WTC11 (cell line): ENCODE data around the gene MIOX.

Experiments used
- CBFB ChIP-seq: sonication (generic); formaldehyde crosslinking; IDR thresholded peaks from 2 replicates; pipeline ENCODE4 v1.8.1; 2022; ENCODE audit warnings: mild to moderate bottlenecking, low read depth, missing genetic modification reagents
- CREM ChIP-seq: sonication (generic); formaldehyde crosslinking; IDR thresholded peaks from 2 replicates; pipeline ENCODE4 v1.8.1; 2022; ENCODE audit warnings: mild to moderate bottlenecking, missing genetic modification reagents, moderate library complexity
- CTCF ChIP-seq: fragments of 200-600 bp; IDR thresholded peaks from 2 replicates; pipeline ENCODE4 v1.8.0; 2022; ENCODE audit warnings: antibody characterized with exemption
- ETV6 ChIP-seq: sonication (generic); formaldehyde crosslinking; IDR thresholded peaks from 2 replicates; pipeline ENCODE4 v1.8.1; 2022; ENCODE audit warnings: mild to moderate bottlenecking, missing genetic modification reagents
- FOXK1 ChIP-seq: sonication (generic); formaldehyde crosslinking; IDR thresholded peaks from 2 replicates; pipeline ENCODE4 v1.8.0; 2022; ENCODE audit warnings: mild to moderate bottlenecking, moderate library complexity, missing genetic modification reagents
- MAX ChIP-seq: sonication (generic); formaldehyde crosslinking; IDR thresholded peaks from 2 replicates; pipeline ENCODE4 v1.8.0; 2022; ENCODE audit warnings: mild to moderate bottlenecking, missing genetic modification reagents
- NFE2L1 ChIP-seq: sonication (generic); formaldehyde crosslinking; IDR thresholded peaks from 2 replicates; pipeline ENCODE4 v1.8.1; 2023; ENCODE audit warnings: missing genetic modification reagents
- NR3C1 ChIP-seq: sonication (generic); formaldehyde crosslinking; conservative IDR thresholded peaks from 2 replicates; pipeline ENCODE4 v1.8.1; 2023; ENCODE audit warnings: low read depth, mild to moderate bottlenecking, missing genetic modification reagents
- SMAD3 ChIP-seq: sonication (generic); formaldehyde crosslinking; IDR thresholded peaks from 2 replicates; pipeline ENCODE4 v1.8.0; 2022; ENCODE audit warnings: missing genetic modification reagents, mild to moderate bottlenecking, borderline replicate concordance
- TCF7 ChIP-seq: sonication (generic); formaldehyde crosslinking; IDR thresholded peaks from 2 replicates; pipeline ENCODE4 v1.8.0; 2022; ENCODE audit warnings: mild to moderate bottlenecking, low read depth, missing genetic modification reagents, moderate library complexity
- TF ChIP-seq, protein P1 (sequence below): sonication (generic); formaldehyde crosslinking; IDR thresholded peaks from 2 replicates; pipeline ENCODE4 v1.8.1; 2023; ENCODE audit warnings: mild to moderate bottlenecking, moderate library complexity, missing genetic modification reagents
- TF ChIP-seq, protein P2 (sequence below): sonication (generic); formaldehyde crosslinking; IDR thresholded peaks from 2 replicates; pipeline ENCODE4 v1.8.0; 2022; ENCODE audit warnings: mild to moderate bottlenecking, missing genetic modification reagents
- TF ChIP-seq, protein P3 (sequence below): sonication (generic); formaldehyde crosslinking; IDR thresholded peaks from 2 replicates; pipeline ENCODE4 v1.8.0; 2023; ENCODE audit warnings: missing genetic modification reagents
- TF ChIP-seq, protein P4 (sequence below): sonication (generic); formaldehyde crosslinking; IDR thresholded peaks from 2 replicates; pipeline ENCODE4 v1.8.0; 2023; ENCODE audit warnings: mild to moderate bottlenecking, missing genetic modification reagents

DNA sequence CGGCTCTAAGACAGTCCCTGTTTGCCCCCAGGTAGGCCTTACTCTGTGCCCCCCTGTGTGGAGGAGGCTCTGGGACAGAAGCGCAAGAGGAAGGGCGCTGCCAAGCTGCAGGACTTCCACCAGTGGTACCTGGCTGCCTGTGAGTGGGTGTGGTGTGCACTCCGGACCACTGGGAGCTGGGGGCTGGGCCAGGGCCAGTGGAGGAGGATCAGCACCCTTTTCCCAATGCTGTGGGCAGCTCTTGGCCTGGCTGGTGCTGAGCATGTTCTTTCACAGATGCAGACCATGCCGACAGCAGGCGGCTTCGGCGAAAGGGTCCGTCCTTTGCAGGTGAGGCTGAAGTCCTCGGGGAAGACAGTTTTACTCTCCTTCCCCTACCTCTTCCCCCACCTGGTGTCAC is 35.1 kb downstream of the MIOX start:
- TF ChIP-seq, protein P1, sequence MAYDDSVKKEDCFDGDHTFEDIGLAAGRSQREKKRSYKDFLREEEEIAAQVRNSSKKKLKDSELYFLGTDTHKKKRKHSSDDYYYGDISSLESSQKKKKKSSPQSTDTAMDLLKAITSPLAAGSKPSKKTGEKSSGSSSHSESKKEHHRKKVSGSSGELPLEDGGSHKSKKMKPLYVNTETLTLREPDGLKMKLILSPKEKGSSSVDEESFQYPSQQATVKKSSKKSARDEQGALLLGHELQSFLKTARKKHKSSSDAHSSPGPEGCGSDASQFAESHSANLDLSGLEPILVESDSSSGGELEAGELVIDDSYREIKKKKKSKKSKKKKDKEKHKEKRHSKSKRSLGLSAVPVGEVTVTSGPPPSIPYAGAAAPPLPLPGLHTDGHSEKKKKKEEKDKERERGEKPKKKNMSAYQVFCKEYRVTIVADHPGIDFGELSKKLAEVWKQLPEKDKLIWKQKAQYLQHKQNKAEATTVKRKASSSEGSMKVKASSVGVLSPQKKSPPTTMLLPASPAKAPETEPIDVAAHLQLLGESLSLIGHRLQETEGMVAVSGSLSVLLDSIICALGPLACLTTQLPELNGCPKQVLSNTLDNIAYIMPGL (CRISPR knock-in tag), result no peak
- TF ChIP-seq NR3C1 (no peak), CTCF (no peak), ETV6 (no peak), MAX (no peak), FOXK1 (CRISPR knock-in tag) (no peak), CREM (CRISPR knock-in tag) (no peak), NFE2L1 (CRISPR knock-in tag) (no peak), CBFB (no peak), SMAD3 (CRISPR knock-in tag) (no peak), TCF7 (CRISPR knock-in tag) (no peak)
- TF ChIP-seq, protein P2, sequence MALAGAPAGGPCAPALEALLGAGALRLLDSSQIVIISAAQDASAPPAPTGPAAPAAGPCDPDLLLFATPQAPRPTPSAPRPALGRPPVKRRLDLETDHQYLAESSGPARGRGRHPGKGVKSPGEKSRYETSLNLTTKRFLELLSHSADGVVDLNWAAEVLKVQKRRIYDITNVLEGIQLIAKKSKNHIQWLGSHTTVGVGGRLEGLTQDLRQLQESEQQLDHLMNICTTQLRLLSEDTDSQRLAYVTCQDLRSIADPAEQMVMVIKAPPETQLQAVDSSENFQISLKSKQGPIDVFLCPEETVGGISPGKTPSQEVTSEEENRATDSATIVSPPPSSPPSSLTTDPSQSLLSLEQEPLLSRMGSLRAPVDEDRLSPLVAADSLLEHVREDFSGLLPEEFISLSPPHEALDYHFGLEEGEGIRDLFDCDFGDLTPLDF (CRISPR knock-in tag), result no peak
- TF ChIP-seq, protein P3, sequence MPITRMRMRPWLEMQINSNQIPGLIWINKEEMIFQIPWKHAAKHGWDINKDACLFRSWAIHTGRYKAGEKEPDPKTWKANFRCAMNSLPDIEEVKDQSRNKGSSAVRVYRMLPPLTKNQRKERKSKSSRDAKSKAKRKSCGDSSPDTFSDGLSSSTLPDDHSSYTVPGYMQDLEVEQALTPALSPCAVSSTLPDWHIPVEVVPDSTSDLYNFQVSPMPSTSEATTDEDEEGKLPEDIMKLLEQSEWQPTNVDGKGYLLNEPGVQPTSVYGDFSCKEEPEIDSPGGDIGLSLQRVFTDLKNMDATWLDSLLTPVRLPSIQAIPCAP, result no peak
- TF ChIP-seq, protein P4, sequence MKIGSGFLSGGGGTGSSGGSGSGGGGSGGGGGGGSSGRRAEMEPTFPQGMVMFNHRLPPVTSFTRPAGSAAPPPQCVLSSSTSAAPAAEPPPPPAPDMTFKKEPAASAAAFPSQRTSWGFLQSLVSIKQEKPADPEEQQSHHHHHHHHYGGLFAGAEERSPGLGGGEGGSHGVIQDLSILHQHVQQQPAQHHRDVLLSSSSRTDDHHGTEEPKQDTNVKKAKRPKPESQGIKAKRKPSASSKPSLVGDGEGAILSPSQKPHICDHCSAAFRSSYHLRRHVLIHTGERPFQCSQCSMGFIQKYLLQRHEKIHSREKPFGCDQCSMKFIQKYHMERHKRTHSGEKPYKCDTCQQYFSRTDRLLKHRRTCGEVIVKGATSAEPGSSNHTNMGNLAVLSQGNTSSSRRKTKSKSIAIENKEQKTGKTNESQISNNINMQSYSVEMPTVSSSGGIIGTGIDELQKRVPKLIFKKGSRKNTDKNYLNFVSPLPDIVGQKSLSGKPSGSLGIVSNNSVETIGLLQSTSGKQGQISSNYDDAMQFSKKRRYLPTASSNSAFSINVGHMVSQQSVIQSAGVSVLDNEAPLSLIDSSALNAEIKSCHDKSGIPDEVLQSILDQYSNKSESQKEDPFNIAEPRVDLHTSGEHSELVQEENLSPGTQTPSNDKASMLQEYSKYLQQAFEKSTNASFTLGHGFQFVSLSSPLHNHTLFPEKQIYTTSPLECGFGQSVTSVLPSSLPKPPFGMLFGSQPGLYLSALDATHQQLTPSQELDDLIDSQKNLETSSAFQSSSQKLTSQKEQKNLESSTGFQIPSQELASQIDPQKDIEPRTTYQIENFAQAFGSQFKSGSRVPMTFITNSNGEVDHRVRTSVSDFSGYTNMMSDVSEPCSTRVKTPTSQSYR (CRISPR knock-in tag), result no peak
